Esophagus squamous epithelium (tissue), 4 donors: ENCODE measurements around the gene ASAH2.

ENCODE experiments used
- POLR2A ChIP-seq, 4 donors: fragments of 450-650 bp; IDR thresholded peaks; one replicate each; pipeline ENCODE4 v1.6.1; 2017; ENCODE audit warnings: antibody characterized with exemption in 4 of 4, mild to moderate bottlenecking in 4 of 4, moderate library complexity in 3 of 4
- TF ChIP-seq, protein P1 (sequence below), 6 experiments: fragments of 450-650 bp in 4 of 6; fragments of 200-600 bp in 2 of 6; sonication (generic) in 2 of 6; IDR thresholded peaks; one replicate each; pipeline ENCODE4 v1.5.1; 2016 to 2019; ENCODE audit warnings: antibody characterized with exemption in 6 of 6, mild to moderate bottlenecking in 4 of 6, moderate library complexity in 4 of 6

- TF ChIP-seq, protein P1, sequence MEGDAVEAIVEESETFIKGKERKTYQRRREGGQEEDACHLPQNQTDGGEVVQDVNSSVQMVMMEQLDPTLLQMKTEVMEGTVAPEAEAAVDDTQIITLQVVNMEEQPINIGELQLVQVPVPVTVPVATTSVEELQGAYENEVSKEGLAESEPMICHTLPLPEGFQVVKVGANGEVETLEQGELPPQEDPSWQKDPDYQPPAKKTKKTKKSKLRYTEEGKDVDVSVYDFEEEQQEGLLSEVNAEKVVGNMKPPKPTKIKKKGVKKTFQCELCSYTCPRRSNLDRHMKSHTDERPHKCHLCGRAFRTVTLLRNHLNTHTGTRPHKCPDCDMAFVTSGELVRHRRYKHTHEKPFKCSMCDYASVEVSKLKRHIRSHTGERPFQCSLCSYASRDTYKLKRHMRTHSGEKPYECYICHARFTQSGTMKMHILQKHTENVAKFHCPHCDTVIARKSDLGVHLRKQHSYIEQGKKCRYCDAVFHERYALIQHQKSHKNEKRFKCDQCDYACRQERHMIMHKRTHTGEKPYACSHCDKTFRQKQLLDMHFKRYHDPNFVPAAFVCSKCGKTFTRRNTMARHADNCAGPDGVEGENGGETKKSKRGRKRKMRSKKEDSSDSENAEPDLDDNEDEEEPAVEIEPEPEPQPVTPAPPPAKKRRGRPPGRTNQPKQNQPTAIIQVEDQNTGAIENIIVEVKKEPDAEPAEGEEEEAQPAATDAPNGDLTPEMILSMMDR (IDR thresholded peaks at IDR 0.05), result no peak
- no peak for TF ChIP-seq POLR2A (IDR thresholded peaks at IDR 0.05)
These were observed 22.6 kb downstream of the ASAH2 start for GRCh38 chr10:50228672-50229071.
